ENCODE measurements around the gene PPP2R3A. TPM values are rescaled to one million over a fixed set of nuclear protein-coding genes. Genes with fewer than 3 reads are reported as not detected.
"Not testable (repeated sequence)": the region's sequence is repeated elsewhere in the genome, so short reads cannot be mapped to it uniquely, and the experiment has no call there.

Gene PPP2R3A
- total RNA-seq, 1 donor from 2014 or later = 98.1 TPM

DNA sequence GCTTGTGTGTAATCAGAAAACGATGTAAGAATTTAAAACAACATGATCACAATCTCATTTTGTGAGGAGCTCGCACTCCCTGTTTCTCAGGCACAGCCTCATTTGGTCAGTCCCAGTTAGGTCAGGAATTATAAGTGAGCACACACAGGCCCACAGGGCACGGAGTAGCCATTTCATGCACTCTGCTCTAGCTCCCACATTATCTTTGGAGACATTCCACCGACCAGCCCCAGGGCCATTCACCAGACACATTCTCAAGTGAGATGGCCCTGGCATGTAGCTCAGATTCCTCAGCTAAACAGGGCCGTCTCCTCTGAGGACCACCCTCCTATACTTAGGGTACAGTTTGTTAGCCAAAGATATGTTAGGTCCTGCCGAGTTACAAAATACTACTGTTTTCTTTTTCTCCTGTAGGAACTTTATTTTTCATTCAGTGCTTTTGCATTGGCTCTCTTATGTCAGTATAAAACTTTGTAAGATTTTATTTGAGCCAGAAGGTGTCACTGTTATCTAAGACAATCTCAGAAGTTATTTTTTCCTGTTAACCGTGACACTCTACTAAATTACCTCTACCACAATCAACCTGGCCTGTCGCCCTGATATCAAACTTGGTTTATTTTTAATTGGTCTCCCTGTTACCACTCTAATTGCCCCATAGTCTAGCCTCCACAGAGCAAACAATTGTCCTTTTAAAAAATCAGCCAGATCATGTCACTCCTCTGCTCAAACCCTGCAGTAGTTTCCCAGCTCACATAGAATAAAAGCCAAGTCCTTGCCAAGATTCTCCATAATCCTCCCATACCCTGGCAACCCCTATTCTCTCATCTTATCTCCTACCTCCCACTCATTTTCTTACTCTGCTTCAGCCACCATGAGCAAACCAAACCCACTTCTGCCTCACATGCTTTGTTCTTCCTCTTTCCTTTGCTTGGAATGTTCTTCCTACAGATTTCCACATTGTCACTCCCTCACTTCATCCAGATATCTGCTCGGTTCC, 105.7 kb downstream of the PPP2R3A start:
- peak; percentile 47 for DNase-seq
- intact Hi-C loops (cut with DNase I) = loop anchor here (10.0 kb wide), 1 partner anchor 684 kb away; the partner anchor contains the start of gene STAG1
- peak; percentile 66 for ATAC-seq (ENCODE audit: poor library complexity)

- intact Hi-C loops (cut with DNase I) = loop anchor here (2.0 to 10.0 kb wide), 3 partner anchors 176 to 938 kb away; partner anchors contain the start of genes PCCB and STAG1
- DNase-seq = no peak
- ATAC-seq (ENCODE audit: poor library complexity) = no peak
Measured at GRCh38 chr3:136074546-136075170, 109.1 kb downstream of the PPP2R3A start.

GRCh38 chr3:136075218-136075808, 109.8 kb downstream of the PPP2R3A start:
- DNase-seq (peak; percentile 66), ATAC-seq (ENCODE audit: poor library complexity) (peak; percentile 90)
- intact Hi-C loops (cut with DNase I) = loop anchor here (2.0 to 10.0 kb wide), 3 partner anchors 175 to 937 kb away; partner anchors contain the start of genes PCCB and STAG1

- peak; percentile 92 for ATAC-seq (ENCODE audit: poor library complexity)
- no peak for DNase-seq
- intact Hi-C loops (cut with DNase I) = loop anchor here (2.0 to 10.0 kb wide), 3 partner anchors 175 to 936 kb away; partner anchors contain the start of genes PCCB and STAG1
Measured at GRCh38 chr3:136075811-136076210, 110.3 kb downstream of the PPP2R3A start.

DNA sequence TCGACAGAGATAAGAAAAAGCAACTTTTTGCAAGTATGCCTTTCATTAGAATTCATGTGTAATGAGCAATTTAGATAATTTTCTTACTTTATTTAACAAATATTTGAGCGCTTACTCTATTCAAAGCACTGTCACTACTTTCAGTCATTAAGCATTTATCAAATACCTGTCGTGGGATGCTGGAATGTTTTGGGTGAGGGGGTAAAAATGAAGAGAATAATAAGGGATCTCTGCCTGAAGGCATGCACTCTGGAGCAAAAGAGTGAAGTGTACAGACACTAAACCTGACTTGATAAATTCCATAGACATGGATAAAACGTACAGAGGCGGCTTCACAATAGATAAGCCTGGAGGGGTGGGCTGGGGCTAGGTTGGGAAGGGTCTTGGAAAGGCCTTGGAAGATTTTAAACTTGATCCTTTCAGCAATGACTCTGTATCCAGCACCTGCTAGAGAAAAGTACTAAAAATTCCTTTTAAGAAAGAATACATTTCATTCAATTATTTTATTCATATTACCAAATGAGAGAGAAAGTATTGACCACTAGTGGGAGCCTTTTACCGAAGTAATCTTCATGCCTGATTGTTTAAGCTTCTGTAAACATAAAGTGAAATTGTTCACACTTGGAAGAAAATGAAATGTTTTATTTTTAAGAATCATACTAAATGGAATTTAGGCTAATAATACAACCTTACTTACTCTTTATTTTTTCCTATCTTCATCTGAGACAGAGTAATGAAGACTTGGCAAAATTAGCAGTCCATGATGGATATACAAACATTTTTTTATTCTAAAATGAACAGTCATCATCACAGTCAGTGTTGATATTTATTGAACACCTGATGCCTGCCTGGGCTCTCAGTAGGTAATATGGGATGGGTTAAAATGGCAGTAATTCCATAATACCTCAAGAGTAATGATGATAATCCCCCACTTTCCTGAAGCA, 113.2 kb downstream of the PPP2R3A start:
- intact Hi-C loops (cut with DNase I) = loop anchor here (5.0 to 10.0 kb wide), 2 partner anchors 676 to 934 kb away; partner anchors contain the start of gene STAG1
- ATAC-seq (ENCODE audit: poor library complexity) (no peak), DNase-seq (no peak)

DNA sequence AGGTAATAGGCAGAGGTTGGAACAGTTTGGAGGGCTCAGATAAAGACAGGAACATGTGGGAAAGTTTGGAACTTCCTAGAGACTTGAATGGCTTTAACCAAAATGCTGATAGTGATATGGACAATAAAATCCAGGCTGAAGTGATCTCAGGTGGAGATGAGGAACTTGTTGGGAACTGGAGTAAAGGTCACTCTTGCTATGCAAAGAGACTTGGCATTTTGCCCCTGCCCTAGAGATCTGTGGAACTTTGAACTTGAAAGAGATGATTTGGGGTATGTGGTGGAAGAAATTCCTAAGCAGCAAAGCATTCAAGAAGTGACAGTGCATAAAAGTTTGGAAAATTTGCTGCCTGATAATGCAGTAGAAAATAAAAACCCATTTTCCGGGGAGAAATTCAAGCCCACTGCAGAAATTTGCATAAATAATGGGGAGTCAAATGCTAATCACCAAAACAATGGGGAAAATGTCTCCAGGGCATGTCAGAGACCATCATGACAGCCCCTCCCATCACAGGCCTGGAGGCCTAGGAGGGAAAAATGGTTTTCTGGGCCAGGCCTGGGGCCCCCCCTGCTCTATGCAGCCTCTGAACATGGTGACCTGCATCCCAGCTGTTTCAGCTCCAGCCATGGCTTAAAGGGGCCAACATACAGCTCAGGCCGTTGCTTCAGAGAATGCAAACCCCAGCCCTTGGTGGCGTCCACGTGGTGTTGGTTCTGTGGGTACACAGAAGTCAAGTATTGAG, 118.3 kb downstream of the PPP2R3A start:
- DNase-seq; intact Hi-C loops (cut with DNase I); ATAC-seq (ENCODE audit: poor library complexity): not testable (repeated sequence)

- intact Hi-C loops (cut with DNase I); DNase-seq; ATAC-seq (ENCODE audit: poor library complexity): not testable (repeated sequence)
Measured at GRCh38 chr3:136085067-136085466, 119.5 kb downstream of the PPP2R3A start.

- ATAC-seq (ENCODE audit: poor library complexity) (no peak), DNase-seq (no peak)
- intact Hi-C loops (cut with DNase I) = no loop called here
Measured at GRCh38 chr3:136093771-136094170, 128.2 kb downstream of the PPP2R3A start.

- DNase-seq = no peak
- intact Hi-C loops (cut with DNase I) = no loop called here
- ATAC-seq (ENCODE audit: poor library complexity) = no peak
Measured at GRCh38 chr3:136105044-136105443, 139.5 kb downstream of the PPP2R3A start.

DNA sequence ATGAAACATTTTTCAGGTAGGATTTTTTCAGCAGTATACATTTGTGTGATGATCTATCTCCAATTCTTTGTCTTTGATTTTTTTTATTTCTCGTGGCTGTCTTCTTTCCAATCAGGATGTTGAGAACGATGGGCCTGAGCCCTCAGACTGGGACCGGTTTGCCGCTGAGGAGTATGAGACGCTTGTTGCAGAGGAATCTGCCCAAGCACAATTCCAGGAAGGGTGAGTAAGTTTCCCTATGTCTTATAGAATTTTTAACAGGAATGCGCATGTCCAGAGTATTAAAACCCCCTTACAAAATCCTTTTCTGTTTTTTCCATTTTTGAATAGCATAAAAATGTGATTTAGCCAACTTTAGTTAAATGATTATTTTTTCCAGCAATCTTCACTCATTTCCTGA, 140.6 kb downstream of the PPP2R3A start:
- no peak for ATAC-seq (ENCODE audit: poor library complexity)
- no peak for DNase-seq
- intact Hi-C loops (cut with DNase I) = no loop called here

GRCh38 chr3:136109499-136109898, 144.0 kb downstream of the PPP2R3A start:
- ATAC-seq (ENCODE audit: poor library complexity) (no peak), DNase-seq (no peak)
- intact Hi-C loops (cut with DNase I) = no loop called here

- DNase-seq (no peak), ATAC-seq (ENCODE audit: poor library complexity) (no peak)
- intact Hi-C loops (cut with DNase I) = no loop called here
Measured at GRCh38 chr3:136110481-136110880, 145.0 kb downstream of the PPP2R3A start.

DNA sequence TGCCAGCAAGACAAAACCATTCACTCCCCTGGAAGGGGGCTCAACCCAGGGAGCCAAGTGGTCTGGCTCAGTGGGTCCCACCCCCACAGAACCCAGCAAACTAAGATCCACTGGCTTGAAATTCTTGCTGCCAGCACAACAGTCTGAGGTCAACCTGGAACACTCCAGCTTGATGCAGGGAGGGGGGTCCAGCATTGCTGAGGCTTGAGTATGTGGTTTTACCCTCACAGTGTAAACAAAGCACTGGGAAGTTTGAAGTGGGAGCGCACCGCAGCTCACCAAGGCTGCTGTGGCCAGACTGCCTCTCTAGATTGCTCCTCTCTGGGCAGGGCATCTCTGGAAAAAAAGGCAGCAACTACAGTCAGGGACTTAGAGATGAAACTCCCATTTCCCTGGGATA, 148.9 kb downstream of the PPP2R3A start:
- no peak for ATAC-seq (ENCODE audit: poor library complexity)
- DNase-seq = no peak
- intact Hi-C loops (cut with DNase I) = no loop called here

GRCh38 chr3:136119332-136119731, 153.8 kb downstream of the PPP2R3A start:
- DNase-seq; ATAC-seq (ENCODE audit: poor library complexity); intact Hi-C loops (cut with DNase I): not testable (repeated sequence)

DNA sequence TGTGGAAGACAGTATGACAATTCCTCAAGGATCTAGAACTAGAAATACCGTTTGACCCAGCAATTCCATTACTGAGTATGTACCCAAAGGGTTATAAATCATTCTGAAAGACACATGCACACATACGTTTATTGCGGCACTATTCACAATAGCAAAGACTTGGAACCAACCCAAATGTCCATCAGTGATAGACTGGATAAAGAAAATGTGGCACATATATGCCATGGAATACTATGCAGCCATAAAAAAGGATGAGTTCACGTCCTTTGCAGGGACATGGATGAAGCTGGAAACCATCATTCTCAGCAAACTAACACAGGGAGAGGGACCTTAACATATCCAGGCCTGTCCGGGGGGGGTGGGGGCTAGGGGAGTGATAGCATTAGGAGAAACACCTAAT, 154.3 kb downstream of the PPP2R3A start:
- ATAC-seq (ENCODE audit: poor library complexity); DNase-seq; intact Hi-C loops (cut with DNase I): not testable (repeated sequence)

DNA sequence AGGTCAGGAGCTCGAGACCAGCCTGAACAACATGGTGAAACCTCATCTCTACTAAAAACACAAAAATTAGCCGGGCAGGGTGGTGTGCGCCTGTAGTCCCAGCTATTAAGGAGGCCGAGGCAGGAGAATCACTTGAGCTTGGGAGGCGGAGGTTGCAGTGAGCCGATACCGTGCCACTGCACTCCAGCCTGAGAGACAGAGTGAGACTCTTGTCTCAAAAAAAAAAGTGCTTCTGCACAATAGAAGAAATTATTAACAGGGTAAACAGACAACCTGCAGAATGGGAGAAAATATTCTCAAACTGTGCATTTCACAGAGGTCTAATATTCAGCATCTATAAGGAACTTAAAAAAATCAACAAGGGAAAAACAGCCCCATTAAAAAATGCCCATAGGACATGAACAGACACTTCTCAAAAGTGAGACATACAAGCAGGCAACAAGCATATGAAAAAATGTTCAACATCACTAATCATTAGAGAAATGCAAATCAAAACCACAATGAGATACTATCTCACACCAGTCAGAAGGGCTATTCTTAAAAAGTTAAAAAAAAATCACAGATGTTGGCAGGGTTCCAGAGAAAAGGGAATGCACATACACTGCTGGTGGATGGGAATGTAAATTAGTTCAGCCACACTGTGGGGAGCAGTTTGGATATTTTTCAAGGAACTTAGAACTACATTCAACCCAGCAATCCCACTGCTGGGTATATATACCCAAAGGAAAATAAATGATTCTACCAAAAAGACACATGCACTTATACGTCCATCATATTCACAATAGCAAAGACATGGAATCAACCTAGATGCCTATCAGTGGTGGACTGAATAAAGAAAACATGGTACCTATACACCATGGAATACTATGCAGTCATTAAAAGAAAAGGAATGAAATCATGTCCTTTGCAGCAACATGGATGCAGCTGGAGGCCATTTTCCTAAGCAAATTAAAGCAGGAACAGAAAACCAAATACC, 155.1 kb downstream of the PPP2R3A start:
- no peak for DNase-seq
- intact Hi-C loops (cut with DNase I) = no loop called here
- ATAC-seq (ENCODE audit: poor library complexity) = no peak

All from Right ventricle myocardium superior (tissue), 1 donor.